Epithelial cell of esophagus (primary cell): Measurements from ENCODE around the gene HNRNPK.

Experiments
- DNase-seq: peaks from one replicate; pipeline ENCODE4 v3.0.0; 2010; ENCODE audit warnings: low read depth
- H3K4me3 ChIP-seq: 2 replicates; pipeline ENCODE4 v1.5.1; 2011; ENCODE audit warnings: mild to moderate bottlenecking, low read length, control low read depth
- TF ChIP-seq, protein P1 (sequence below): IDR thresholded peaks from 2 replicates; pipeline ENCODE4 v1.5.1; 2011; ENCODE audit warnings: low read depth, mild to moderate bottlenecking, low read length, control low read depth, inconsistent platforms; ENCODE audit not compliant: insufficient read depth; ENCODE audit errors: missing control alignments

Gene HNRNPK

GRCh38 chr9:84000186-84000585, 20.2 kb upstream of the HNRNPK start:
- DNase-seq: no peak
- TF ChIP-seq, protein P1, sequence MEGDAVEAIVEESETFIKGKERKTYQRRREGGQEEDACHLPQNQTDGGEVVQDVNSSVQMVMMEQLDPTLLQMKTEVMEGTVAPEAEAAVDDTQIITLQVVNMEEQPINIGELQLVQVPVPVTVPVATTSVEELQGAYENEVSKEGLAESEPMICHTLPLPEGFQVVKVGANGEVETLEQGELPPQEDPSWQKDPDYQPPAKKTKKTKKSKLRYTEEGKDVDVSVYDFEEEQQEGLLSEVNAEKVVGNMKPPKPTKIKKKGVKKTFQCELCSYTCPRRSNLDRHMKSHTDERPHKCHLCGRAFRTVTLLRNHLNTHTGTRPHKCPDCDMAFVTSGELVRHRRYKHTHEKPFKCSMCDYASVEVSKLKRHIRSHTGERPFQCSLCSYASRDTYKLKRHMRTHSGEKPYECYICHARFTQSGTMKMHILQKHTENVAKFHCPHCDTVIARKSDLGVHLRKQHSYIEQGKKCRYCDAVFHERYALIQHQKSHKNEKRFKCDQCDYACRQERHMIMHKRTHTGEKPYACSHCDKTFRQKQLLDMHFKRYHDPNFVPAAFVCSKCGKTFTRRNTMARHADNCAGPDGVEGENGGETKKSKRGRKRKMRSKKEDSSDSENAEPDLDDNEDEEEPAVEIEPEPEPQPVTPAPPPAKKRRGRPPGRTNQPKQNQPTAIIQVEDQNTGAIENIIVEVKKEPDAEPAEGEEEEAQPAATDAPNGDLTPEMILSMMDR: no peak
- H3K4me3 ChIP-seq: no peak overlapping the region

DNA sequence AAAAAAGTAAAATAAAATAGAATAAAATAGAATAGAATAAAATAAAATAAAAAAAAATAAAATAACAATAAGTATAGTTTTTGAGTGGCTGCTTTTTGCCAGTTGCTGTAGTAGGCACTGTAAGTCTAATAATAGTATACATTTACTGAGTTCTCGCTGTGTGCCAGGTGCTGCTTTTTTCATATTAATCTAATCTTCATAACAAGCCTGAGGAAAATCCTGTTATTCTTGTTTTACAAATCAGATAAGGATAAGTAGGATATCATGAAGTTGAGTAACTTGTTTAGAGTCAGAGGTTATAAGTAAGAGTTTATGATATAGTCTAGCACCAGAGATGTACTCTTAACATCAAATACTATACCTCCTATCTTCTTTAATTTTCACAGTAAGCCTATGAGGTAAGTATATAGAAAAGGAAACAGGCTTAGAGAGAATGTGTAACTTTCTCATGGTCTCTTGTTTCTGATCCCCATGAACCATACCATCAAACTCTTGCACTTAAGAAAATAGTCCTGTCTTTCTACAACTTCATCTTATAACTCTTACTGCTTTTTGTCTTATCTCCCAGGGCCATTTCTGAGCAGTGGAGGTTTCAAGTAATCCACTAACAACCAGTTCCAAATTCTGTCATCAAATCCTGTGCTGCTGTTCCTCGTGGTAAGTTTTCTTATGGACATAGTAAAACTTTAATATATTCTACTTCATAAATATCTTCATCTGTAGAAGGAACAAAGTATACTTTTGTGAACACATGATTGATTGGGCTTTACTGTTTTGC, 19.3 kb upstream of the HNRNPK start:
- DNase-seq: no peak
- TF ChIP-seq, protein P1: no peak
- H3K4me3 ChIP-seq: no peak overlapping the region

DNA sequence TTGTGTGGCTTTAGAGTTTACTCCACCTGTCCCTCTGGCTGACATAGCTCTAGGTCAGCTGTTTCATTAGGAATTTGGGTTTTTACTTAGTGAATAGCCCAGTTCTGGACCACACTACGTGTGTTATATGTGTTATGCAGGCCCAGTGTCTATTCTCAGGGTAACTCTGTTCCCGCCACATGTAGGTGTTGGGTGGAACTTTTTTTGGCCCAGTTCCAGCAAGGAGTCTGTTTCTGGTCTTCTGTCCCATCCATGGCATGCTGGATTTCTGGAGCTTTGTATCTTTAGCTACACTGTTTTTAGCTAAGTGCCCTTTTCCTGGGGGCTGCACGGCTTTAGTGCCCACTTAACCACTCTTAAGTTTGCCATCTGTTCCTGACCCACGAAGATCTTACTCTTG, 16.1 kb upstream of the HNRNPK start:
- DNase-seq: no peak
- no peak overlapping the region for H3K4me3 ChIP-seq
- TF ChIP-seq, protein P1: no peak

GRCh38 chr9:83992901-83993300, 12.9 kb upstream of the HNRNPK start:
- H3K4me3 ChIP-seq: no peak overlapping the region
- no peak for DNase-seq
- TF ChIP-seq, protein P1: no peak

GRCh38 chr9:83992407-83992806, 12.4 kb upstream of the HNRNPK start:
- DNase-seq: peak; percentile 36
- TF ChIP-seq, protein P1: peak; percentile 21
- no peak overlapping the region for H3K4me3 ChIP-seq

DNA sequence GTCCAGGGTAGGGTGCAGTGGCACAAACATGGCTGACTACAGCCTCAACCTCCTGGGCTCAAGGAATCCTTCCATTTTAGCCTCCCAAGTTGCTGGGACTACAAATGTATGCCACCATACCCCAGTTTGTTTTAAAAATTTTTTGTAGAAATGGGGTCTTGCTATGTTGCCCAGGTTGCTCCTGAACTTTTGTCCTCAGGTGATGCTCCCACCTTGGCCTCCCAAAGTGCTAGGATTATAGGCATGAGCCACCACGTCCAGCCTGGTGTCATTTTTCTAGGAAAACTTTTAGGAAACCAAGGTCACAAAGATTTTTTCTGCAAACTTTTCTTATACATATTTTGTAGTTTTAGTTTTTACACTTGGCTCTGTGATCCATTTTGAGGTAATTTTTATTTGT, 11.3 kb upstream of the HNRNPK start:
- no peak overlapping the region for H3K4me3 ChIP-seq
- TF ChIP-seq, protein P1: no peak
- no peak for DNase-seq

DNA sequence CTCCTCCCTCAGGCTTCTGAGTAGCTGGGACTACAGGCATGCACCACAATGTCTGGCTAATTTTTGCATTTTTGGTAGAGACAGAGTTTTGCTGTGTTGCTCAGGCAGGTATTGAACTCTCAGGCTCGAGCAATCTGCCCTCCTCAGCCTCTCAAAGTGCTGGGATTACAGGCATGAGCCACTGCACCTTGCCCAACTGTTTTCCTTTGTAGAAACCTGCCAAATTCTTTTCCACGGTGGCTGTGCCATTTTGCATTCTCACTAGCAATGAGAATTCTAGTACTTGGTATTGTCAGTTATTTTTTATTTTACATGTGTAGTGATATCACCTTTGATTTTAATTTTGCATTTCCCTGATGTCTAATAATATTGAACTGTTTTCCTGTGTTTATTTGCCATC, 8.4 kb upstream of the HNRNPK start:
- TF ChIP-seq, protein P1: no peak
- H3K4me3 ChIP-seq: no peak overlapping the region
- no peak for DNase-seq
